Omental fat pad (tissue), 4 donors: Measurements from ENCODE around the gene PIGC. TPM values are rescaled to one million over a fixed set of nuclear protein-coding genes. Genes with fewer than 3 reads are reported as not detected.

Experiments used
- ATAC-seq: fragments of 150-250 bp; one replicate; pipeline ENCODE4 v1.9.1; 2016; ENCODE audit warnings: mild to moderate bottlenecking, moderate library complexity; ENCODE audit not compliant: low FRiP score
- DNase-seq: peaks from one replicate; pipeline ENCODE4 v3.0.0-alpha.2; 2019; ENCODE audit warnings: low spot score
- total RNA-seq, 4 donors: library from RNA; depleted of rRNA; stranded (reverse); fragments of >200 nt; gene quantifications; one replicate each; pipeline ENCODE4 v1.1.0, GENCODE V29; 2016
- TF ChIP-seq, protein P1 (sequence below), 3 donors: fragments of 450-650 bp; IDR thresholded peaks; one replicate each; pipeline ENCODE4 v1.5.1; 2016 to 2017; ENCODE audit warnings: antibody characterized with exemption in 3 of 3, mild to moderate bottlenecking in 3 of 3, moderate library complexity in 2 of 3

The PIGC gene
- total RNA-seq, 4 donors from 2014 or later = 12.6 to 20.2 (median 19.5) TPM

DNA sequence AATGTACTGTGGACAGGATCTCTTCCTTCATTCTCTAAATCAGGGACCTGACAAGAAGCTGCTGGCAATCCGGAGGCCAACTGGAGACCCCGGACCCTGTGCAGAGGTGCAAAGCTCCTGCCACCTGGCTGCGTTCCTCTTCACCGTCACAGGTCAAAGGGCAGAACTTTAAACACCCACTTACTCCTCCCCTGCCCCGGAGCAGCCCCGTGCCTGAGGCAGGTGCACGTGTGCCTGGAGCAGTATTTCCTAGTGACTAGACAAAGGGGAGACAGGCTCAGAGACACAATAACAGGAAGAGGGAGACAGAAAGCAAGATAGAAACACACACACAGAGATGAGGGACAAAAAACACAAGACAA, 6.6 kb upstream of the PIGC start:
- ATAC-seq (peak; percentile 31), DNase-seq (no peak)

DNA sequence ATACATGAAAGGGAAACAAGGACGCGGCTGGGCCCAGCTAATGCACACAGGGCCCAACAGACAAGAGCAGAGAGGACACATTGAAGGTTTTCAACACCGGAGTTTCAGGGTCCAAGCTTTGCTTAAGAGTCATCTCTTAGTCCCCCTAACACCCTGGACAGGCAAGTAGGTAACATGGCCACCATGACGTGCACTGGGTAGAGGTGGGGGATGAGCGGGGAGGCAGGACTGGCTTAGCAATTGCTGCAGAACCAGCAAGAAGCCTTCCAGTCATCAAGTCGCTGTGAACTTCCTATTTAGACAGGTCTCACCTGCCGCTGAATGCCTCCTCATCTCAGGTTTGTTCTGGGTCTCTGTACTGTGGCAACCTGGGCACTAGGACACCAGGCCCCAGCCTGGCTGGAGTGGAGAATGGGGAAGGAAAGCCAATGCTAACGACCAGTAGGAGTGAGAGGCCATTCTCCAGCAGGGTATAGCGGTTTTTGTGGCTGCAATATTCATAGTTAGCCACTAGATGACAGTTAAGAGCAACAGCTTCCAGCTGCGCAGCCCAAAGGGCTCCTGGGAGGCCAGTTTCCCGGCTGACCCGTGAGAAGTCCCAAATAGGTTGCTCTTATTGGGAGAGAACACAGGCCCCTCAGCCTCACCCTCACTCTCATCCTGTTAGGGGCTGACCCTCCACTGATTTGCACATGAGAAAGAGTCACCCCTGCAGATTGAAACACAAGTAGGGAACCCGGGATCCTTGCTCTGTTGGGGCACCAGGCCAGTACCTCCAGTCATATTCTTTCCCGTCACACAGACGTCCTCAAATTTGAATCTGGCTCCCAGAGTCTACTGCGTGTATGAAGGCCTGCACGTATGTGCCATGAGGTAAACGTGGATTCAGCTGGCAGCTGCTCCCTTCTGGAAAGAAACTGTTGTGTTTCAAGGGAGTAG, 6.0 kb upstream of the PIGC start:
- no peak for DNase-seq
- TF ChIP-seq, protein P1, sequence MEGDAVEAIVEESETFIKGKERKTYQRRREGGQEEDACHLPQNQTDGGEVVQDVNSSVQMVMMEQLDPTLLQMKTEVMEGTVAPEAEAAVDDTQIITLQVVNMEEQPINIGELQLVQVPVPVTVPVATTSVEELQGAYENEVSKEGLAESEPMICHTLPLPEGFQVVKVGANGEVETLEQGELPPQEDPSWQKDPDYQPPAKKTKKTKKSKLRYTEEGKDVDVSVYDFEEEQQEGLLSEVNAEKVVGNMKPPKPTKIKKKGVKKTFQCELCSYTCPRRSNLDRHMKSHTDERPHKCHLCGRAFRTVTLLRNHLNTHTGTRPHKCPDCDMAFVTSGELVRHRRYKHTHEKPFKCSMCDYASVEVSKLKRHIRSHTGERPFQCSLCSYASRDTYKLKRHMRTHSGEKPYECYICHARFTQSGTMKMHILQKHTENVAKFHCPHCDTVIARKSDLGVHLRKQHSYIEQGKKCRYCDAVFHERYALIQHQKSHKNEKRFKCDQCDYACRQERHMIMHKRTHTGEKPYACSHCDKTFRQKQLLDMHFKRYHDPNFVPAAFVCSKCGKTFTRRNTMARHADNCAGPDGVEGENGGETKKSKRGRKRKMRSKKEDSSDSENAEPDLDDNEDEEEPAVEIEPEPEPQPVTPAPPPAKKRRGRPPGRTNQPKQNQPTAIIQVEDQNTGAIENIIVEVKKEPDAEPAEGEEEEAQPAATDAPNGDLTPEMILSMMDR (IDR thresholded peaks at IDR 0.05) = peak in 2 of 3 donors; percentile 10 to 66
- ATAC-seq = peak; percentile 43

More for the DNA sequence above, 6.6 kb upstream of the PIGC start:
- TF ChIP-seq, protein P1 (IDR thresholded peaks at IDR 0.05) = no peak

DNA sequence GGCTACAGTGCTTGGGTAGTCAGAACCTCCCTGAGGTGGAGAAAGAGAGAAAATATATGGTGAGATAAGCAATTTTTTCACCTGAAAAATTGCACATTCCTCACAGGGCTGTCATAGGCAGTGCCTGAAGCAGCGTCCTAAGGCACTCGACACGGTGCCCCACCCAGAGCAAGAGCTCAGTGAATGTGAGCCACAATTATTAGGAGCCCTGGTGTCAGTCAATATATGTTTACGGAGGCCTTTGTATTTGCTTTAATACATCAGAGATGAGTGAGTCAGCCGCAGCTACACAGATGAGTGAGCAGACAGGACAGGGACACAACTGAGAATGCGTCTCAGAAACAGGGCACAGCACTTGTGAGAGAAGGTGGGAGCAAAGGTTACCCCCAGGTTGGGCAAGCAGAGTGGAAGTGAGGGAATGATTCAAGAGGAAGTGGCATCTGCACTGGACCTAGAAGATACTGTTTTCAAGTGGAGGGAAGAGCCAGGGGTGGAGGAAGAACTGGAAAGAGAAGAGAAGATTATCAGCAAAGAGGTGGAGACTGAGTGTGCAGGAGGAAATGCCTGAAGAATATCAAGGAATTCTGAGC, 5.2 kb upstream of the PIGC start:
- TF ChIP-seq, protein P1 (IDR thresholded peaks at IDR 0.05) = no peak
- DNase-seq (no peak), ATAC-seq (no peak)

DNA sequence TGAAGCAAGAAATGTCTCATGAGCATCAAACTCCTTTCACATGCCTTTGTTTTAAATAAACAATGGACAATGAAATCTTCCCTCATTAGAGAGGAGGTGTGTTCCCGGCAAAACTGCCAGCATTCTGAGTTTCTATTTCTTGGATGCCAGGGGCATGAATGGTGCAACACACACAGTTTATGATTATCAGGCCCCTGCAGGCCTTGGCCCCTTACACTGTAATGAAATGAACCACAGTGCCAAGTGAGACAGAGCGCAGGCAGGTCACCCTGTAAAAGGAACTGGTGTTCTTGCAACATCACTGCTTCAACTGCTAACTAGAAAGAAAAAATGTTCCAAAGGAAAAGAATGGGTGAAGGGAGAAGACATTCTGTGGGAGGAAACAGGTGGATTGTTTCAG, 3.8 kb upstream of the PIGC start:
- no peak for ATAC-seq
- DNase-seq = no peak
- TF ChIP-seq, protein P1 (IDR thresholded peaks at IDR 0.05) = no peak

DNA sequence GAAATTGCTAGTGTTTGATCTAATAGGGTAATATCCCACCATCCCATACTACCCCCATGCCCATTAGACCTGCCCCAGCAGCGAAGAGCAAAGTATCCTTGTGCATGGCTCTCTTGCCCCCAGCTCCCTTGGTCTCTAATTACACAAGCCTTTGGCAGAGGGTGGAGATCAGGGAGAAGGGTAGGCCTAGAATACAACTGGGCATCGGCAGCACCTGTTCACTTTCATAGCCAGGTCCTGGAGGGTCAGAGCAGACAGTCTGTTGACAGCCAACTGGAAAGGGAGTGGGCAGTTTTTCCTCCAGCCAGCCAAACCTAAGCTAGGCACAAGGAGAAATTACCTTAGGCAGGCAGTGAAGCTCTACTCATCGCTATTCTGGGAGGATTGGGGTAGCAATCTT, 2.7 kb upstream of the PIGC start:
- TF ChIP-seq, protein P1 (IDR thresholded peaks at IDR 0.05) = no peak
- no peak for DNase-seq
- ATAC-seq = no peak

DNA sequence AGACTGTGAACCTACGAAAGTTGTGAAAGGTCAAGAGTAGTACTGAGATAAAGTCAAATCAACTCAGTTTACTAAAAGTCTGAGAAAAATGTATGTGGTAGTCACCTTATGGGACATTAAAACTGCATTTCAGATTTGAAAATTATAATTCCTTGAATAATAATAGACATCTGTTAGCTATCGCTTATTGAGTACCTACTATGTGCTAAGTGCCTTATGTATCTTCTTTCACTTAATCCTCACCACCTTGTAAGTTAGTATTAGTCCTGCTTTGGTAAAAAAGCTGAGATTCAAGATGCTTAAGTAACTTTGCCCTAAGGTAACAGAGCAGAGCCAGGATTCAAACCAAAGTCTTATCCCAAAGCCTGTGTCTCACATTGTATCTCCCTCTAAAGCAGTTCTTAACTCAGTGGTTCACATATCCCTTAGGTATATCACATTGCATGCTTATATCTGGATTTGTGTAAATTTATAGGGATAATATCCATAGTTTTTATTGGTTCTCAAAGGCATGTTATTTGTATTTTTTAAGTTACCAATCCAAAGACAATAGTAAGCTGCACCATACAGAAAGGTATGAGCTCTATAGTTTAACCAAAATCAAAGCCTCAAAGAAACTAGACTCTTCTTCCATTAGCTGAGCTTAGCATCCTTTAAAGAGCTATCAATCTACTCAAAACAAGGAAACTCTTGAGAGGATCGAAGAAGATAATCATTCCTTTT, 865 bp downstream of the PIGC start:
- TF ChIP-seq, protein P1 (IDR thresholded peaks at IDR 0.05) = no peak
- no peak for DNase-seq
- no peak for ATAC-seq
